ENCODE data around the gene NR5A1.

The NR5A1 gene

DNA sequence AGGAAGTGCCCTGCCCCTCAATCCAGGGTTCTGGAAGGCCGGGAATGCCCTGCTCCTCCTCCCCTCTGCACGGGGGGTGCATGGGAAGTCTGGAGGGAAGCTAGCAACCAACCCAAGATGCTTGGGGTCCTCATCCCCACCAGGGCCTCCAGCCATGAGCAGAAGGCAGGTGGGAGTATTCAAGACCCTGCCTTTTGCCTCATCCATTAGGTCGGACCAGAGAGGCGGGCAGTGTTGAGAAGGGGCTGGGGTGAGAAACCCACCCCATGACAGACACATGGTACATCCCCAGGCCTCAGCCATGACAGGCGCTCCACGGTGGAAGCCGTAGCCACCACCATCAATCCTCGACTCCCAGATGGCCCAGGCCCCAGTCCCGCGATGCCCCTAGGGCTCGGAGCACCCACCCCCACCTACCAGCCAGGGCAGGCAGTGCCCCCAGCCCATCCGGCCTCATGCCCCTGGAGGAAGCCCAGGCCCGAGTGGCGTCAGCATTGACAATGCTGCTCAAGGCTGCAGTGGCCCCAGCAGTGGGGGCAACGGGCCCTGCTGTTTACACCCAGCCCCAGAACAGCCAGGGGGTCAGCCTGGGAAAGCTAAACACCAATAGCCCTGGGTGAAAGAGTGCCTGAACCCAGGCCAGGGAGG is 8.6 kb downstream of the NR5A1 start:
- DNase-seq, result no peak

DNA sequence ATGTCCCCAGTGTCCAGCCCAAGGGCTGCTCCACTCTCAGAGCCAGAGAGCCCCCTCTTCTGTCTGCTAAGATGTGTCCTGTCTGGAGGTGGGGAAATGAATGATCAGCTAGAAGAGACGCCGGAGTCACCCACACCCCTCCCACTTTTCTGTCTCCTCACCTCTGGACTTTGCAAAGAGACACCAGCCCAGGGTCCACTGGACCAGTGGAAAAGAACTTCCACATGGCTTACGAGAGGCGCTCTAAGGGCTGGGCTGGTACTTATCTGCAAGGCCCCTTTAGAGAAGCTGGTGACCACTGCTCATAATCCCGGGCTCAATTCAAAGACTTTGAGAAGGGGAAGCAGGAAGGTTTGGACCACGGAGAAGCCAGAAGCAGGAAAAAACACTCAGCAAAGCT is 9.2 kb downstream of the NR5A1 start:
- DNase-seq, result no peak

DNA sequence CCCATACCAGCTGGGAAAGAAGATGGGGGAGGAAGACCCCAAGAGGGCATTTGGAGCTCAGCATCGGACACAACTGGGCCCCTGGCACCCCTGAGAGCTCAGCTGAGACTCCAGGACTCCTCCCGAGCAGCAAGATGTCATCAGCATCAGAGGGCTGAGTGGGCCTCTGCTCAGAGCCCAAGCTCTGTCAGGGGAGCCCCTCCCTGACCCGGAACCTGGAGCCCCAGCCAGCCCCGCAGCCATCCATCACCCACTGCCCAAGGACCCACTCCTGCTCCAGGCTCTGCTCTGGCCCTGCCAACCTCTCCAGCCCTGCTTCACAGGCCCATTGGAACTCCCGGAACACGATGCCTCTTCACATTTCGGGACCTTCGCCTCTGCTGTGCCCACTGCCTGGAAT is 9.8 kb downstream of the NR5A1 start:
- DNase-seq, result no peak

DNA sequence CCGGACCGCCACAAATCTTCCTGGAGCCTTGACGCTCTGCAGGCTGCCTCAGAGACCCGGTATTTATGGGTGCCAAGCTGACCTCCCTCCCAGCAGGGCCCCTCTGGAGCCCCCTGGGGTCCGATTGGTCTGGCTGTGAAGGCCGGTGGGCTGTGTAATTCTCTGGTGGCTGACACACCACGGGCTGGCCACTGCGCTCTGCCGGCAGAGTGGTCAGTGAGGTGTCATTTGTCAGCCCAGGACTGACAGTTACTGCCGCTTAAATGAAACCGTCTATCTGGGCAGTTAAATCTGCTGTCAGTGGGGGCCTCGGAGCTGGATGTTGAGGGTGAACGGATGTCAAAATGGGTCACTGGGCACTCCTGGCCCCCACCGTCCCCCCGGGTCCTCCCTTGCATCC is 10.7 kb downstream of the NR5A1 start:
- no peak for DNase-seq

DNA sequence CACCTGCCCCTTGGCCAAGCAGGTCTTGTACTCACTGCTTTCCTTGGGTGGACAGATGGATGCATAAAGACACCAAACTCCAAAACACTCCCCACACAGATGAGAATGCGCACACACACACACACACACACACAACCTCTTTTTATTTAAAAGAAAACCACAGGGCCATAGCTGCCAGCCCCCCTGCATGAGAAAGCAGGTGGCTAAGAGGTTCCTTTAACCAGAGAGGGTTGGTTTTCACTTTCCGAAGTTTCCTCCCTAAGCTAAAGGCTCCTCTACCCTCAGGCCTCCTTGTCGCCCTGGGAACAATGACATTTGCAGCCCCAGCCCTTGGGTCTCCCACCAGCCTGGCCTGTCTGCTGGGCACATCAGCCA is 11.1 kb downstream of the NR5A1 start:
- DNase-seq, result no peak

DNA sequence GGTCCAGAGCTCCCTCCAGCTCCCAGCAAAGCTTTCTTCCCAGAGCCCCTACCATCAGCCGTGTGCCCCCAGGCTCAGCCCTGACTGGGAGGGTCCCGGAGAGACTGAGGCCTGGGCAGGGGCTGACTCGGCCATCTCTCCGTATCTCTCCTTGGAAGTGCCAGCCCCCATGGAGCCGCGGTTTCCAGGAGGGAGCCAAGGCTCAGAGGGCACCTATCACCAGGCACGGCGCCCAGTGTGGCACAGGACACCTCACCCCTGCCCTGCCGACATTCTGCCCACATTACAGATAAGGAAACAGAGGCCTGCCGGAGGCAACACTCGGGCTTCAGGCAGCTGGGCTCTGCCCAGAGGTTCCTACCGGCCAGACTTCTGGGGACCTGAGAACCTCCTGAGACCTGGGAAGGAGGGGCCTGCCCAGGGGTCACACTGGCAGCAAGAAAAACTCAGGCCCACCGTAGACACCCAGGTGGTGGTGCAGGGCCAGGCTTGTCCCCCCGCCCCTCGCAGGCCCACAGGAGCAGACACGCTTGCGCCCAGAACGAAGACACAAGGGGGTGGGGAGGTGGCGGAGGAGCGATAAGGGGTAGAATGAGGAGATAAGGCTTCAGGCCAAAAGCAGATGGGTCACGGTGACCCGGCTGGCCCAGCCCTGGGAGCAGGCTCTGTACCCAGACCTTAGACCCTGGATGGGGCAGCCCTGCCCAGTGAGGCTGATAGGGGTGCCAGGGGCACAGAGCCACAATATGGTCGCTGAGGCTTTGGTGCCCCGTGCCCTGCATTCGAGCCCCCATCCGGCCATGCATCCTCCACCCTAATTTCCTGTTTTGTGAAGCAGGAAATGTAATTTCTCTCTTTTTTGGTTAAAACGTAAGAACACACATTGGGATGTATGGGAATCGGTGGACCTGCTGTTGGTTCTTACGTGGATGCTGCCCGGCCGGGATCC is 11.8 kb downstream of the NR5A1 start:
- no peak for DNase-seq

DNA sequence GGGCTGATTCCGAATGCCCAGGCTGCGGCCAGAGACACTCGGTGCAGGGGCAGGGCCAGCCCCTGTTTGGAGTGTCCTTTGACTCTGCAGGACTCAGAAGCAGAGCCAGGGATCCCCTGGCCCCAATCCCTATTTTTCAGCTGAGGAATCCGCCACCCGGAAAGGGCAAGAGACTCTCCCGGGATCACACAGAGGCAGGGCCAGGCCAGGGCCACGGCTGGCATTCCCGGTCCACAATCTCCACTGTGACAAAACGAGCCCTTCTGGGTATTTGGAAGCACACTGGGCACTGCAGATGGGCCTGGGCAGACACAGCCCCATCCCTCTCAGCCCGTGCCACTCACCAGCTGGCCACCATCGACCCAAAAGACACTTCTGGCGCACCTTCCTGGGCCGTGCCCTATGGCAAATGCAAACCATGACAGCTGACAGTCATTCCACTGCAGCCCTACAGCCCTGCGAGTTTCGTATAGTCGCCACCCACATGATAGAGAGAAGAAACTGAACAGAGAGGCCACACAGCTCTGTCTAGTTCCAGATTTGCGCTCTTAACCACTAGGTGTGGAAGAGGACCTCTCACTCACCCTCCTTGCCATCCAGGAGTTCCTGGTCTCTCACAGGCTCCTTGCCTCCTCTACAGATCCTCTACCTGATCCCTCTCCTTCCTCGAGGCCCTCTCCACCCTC is 13.3 kb downstream of the NR5A1 start:
- no peak for DNase-seq

DNA sequence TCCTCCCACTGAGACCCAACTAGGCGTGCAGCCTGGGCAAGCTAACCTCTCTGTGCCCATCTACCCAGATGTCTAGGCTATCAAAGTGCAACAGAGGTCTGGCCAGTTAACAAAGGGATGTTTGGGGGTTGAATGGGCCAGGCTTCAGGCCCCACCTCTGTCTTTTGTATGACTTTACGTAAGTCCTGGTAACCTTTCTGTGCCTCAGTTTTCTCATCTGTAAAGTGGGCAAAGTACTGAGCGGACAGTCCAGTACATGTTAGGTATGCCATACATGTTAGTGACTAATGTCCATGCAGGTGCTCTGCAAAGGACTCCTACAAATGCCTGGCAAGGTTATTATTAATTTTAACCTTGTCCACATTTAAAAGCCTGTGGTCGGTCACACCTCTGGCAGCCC is 14.0 kb downstream of the NR5A1 start:
- no peak for DNase-seq

DNA sequence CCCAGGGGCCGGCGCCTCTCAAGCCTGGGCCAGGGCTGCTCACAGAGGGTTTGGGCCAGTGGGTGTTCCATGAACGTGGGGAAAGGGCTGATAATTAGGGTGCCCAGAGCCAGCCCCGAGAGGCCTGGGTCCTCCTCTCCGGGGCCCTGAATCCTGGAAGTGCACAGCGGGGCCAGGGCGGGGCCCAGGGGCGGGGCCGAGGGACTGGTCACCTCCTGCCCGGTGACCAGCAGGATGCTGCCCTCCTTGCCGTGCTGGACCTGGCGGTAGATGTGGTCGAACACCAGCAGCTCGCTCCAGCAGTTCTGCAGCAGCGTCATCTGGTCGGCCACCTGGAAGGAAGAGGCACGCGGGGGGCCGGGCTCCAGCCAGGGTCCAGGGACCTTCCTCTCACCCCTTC is 14.4 kb downstream of the NR5A1 start:
- DNase-seq, result no peak

DNA sequence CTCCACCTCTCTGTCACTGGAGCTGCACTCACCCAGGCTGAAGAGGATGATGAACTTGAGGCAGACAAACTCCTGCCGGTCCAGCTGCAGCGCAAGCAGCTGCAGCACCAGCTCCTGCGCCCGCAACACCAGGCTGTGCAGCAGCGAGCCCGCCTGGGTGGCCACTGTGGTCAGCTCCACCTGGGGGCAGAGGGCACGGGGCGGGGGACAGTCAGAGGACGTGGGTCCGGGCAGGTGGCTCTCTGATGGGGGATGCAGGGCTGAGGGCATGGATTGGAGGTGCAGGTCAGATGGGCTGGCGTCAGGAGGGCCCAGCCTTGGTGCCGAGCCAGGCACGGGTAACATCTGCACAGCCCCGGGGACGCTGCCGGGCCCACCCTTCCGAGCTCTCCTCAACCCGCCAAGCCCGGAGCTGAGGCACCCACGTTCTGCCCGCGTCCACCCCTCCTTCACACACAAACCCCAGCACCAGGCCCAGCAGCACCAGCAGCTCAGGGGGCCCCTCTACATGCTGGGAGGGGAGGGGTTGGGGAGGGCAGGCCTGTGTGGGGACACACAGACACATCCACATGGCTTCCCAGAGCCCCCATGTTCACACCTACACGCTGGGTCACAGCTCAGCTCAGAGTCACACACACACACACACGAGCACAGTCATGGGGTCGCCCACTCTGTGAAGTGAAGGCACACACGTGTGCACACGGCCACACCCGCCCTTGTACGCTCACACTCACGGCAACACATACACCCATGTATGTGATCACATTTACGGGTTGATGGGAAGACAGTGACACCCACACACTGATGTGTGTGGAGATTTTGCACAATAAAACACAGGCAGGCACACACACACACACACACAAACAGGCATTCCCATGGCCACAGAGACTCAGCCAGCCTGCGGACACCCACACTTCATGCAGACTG is 15.9 kb downstream of the NR5A1 start:
- no peak for DNase-seq

DNA sequence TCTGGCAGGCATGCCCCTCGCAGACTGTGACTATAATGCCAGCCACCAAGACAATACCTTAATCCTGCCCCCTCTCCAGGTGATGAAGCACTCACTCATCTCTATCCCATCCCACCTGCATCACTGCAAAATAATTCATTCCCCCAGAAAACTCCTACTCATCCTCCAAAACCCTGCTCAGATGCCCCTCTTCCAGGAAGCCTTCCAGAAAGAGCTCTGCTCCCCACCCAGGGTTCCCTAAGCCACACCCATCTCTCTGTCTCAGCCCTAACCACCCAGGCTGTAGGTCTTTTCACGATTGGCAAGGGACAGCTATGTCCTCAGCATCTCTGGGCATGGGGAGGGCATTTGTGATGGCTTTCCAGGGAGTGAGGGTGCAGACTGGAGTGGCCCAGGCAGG is 17.2 kb downstream of the NR5A1 start:
- DNase-seq, result no peak

DNA sequence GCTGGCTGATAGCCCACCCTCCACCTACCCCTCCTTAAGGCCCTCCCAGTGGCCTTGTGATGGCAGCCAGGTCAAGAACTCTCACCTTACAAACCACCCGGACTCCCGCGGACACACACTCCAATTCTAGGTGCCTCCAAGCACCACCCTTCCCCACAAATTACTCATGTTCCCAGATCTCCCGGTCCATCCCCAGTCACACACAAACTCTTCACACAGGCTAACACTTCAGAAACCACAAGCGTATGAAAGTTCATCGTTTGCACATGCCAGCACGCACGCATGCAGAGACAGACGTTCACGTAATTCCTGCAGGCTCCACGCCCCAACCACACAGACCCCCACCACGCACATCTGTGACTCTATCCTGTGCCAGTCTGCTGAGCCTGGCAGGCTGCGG is 18.0 kb downstream of the NR5A1 start:
- peak; percentile 58 for DNase-seq

DNA sequence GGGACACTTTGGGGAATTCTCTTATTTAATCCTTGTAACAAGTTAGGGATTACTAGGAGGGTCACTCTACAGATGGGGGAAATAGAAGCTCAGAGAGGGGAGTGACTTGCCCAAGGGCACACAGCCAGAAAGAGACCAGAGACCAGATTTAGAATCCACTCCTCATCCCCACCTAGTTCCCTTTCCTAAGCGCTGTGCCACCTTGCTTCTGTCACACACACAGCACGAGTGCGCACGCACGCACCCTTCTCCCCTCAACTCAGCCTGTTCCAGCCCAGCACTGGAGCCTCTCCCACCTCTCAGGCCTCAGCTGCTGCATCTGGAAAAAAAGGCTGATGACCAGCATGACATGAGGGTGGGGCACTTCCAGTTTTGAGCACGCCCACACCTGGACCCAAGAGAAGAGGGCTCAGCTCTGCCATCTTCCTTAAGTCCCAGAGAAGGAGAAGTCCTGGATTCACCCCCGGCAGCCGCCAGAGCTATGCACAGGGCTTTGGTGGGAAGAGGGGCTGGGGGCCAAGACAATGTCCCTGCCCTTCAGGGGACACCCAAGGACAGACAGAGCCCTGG is 18.5 kb downstream of the NR5A1 start:
- no peak for DNase-seq

DNA sequence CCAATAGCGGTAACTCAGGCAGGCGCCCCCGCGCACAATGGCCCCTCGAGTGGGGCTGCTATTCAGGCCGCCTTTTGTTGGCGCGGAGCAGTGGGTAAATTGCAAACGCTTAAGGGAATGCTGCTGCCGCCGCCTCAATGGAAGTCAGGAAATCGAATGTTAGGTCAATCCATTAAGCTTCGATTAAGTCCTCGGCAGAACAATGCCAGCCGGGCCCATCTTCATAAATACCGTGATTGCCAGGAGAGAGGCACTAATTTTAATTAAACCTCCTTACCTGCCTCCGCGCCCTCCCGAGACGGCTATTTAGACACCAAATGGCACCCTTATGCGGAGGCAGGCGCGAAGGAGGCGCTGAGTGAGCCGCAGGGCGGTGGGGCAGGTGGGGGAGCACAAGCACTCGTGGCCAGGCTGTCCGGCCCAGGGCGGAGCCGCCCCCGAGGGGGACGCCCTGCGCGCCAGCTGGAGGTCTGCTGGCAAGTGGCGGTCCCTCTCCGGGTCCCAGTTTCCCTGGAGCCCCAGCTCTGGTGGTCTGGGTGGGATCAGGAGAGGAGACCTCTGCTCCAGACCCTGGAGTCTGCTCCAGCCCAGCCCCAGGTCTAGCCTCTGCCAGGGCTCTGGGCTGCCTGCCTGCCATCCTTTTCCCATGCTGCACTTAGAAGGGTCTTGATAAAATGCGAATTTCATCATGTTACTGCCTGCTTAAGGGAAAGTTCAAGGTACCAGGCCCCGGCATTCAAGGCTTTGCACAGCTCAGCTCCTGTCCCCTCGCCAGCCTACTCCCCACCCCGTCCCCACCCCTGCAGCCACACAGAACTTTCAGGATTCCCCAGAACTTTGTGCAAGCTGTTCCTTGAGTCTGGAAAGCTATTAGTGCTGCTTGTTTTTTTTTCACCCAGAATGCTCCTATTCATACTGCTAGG is 19.7 kb downstream of the NR5A1 start:
- DNase-seq, result no peak

DNA sequence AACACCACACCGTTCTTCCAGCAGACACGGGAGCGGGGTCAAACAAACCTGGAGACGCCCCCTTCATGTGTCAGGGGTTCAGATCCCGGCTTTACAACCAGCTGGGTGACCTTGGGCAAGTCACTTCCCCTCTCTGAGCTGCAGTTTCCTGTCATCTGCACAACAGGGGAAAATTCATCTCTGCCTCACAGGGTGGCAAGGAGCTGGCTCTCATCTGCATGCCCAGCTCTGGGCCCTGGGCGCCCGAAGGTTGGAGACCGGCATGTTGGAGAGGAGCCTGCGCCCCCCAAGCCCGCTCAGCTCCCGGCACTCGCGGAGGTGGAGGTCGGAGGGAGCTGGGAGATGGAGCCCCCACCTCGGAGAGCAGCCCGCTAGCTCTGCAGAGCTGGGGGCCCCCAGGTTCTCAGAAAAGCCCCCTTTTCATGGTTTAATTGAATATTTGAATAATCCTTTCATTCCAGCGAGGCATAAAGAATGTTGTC is 20.4 kb downstream of the NR5A1 start:
- DNase-seq, result no peak

DNA sequence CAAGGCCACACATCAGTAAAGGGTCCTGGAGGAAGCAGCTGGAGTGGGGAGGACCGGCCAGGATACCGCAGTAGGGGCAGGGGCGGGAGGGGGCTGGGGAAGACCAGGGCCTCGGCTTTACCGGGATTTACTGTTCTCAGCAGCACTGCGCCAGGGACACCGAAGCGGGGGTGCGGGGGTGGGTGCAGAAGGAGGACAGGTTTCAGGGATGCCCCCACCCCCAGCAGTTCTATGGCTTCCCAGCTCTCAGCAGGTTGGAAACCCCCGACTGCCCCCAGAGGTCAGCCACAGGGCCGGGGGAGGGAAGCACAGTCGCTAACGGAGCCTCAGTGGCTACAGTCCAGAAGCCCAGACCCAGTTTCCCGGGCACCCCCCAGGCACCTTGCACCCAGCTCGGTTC is 21.3 kb downstream of the NR5A1 start:
- DNase-seq, result no peak

DNA sequence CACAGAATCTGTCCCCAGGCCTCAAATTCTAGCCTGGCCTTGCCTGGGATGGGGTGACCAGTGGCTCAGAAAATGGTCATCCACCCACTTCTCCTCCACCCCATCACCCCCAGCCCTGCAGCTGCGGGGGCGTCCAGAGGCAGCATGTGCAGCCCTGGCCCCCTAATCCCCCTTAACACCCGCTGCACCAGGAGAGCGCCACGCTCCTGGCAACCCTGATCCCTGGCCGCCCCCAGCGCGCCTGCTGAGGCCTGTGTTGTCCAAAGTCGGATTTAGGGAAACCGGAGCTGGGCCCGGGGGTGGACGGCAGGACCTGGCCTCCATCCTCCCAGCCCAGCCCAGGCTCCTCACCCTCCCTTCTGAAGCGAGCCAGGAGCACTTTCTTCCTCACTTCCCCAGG is 22.0 kb downstream of the NR5A1 start:
- no peak for DNase-seq

DNA sequence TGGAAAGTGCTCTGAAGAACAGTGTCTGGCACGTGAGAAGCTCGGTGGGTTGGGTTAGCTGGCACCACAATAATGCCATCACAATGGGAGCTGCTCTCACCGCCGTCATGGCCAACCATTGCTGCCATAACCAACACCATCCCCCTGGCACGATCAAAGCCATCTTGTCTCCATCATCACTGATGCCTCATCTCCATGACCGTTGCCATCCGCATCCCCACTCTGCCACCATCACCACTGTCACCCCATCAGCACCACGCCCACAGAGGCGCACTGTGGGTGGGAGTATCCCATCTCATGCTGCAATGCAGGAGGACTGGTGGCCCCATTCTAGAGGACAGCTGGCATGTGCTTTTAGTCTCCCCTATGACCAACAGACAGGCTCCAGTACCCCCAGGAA is 23.7 kb downstream of the NR5A1 start:
- DNase-seq, result no peak

DNA sequence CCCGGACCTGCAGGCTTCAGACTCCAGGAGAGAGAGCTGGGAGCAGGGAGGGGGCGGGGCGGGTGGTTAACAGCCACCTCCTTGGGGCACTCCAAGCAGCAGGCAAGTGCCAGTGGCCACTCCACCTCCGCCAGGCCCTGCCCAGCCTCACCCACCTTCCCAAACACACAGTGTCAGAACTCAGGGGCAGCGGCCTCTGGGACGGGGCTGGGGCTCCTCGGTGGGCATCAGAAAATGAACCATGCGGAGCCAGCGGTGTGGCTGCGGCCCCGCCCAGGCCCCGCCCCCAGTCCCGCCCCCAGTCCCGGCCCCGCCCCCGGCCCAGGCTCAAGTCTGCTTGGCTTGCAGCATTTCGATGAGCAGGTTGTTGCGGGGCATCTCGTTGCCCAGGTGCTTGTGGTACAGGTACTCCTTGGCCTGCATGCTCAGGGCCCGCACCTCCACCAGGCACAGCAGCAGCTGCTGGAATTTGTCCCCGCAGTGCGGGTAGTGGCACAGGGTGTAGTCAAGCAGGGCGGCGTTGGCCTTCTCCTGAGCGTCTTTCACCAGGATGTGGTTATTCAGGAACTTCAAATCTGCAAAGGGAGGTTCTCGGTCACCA is 24.7 kb downstream of the NR5A1 start:
- no peak for DNase-seq

DNA sequence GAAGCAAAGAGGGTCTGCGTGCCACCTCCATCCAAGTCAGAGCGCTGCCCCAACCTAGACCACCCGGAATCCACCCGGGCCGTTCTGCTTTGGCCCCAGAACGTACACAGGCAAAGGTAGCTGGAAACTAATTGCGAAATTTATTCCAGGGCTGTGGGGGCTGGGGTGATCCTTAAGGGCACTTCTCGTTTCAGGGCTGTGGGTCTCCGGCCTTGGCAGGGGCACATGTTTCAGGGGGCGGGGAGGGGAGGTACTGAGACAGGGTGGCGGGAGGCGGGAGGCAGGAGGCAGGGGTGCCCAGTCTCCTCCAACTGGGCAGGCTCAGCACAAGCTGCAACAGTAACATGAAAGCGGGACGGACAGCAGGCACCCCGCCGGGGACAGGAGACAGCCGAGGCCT is 26.1 kb downstream of the NR5A1 start:
- DNase-seq, result no peak

DNA sequence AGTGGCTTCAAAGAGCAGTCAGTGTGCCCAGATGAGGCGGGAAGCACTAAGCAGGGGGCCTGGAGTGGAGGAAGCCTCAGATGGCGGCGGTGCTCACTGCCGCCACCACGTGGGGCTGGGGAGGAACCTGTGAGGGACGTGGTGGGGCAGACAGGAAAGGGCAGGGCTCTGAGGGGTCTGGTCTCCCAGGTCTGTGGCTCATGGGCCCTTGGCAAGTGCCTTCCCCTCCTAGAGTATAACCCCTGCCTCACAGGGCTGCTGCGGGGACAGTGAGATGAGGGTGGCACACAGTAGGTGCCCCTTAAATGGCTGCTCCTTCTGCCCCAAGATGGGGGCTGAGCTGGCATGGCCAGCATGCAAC is 26.6 kb downstream of the NR5A1 start:
- peak; percentile 29 for DNase-seq
